ENCODE measurements around the gene OXA1L.
"Not testable (repeated sequence)": the region's sequence is repeated elsewhere in the genome, so short reads cannot be mapped to it uniquely, and the experiment has no call there.

The OXA1L gene

DNA sequence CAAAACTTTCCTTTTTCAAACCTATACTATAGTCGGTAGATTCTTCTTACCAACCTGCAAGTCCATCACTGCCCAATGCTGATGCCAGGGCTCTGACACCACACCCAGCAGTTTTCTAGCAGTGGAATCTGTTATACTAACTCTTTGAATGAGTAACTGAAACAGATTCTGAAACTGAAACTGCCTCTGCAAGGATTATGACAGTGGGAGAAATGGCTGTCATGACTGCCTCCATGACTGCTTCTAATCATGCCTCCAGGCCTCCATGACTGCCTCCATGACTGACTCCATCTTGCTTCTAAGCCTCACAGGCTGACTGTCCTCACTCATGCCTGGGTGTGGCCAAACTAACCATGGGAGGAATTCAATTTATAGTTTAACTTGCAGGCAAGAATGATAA, 29.4 kb upstream of the OXA1L start:
- 97% methylated on average over 1 of the region's 1 CpG for WGBS
- Histone ChIP-seq H3K27me3 (ENCODE audit: insufficient read depth, low read length) (no peaks in the 10 kb centered on the region), H3K27ac (ENCODE audit: low read depth, low read length) (no peak overlapping the region), H3K36me3 (ENCODE audit: insufficient read depth, low read length) (no peaks in the 10 kb centered on the region), H3K4me1 (ENCODE audit: insufficient read depth, low read length) (no peaks in the 10 kb centered on the region), H3K4me3 (ENCODE audit: low read length) (no peak overlapping the region), H3K9me3 (ENCODE audit: insufficient read depth, low read depth, low read length) (0 out of 2 replicates have a peak, but pooled peaks cover 4% of the 10 kb centered on the region), H3K9ac (ENCODE audit: low read depth, low read length) (no peak overlapping the region)

DNA sequence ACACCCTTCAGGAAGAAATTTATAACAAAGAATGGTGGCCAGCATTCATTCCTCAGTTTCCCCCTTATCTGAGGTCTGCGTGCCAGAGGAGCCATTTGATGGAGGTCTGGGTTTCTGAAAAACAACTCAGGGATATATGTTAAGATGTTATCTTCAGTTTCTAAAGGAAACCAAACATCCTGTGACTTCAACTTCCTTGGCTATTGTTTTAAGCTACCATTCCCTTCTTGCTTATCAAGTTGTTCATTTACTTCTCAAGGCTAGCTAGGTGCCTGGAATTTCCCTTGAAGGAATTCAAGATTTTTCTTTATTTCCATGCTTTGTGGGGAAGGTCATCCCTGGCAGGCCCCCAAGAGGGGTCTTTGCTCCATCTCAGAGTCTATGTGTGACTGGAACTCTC, 27.1 kb upstream of the OXA1L start:
- Histone ChIP-seq H3K27me3 (ENCODE audit: insufficient read depth, low read length) (no peaks in the 10 kb centered on the region), H3K9ac (ENCODE audit: low read depth, low read length) (no peak overlapping the region), H3K27ac (ENCODE audit: low read depth, low read length) (no peak overlapping the region), H3K9me3 (ENCODE audit: insufficient read depth, low read depth, low read length) (0 out of 2 replicates have a peak, but pooled peaks cover 4% of the 10 kb centered on the region), H3K4me1 (ENCODE audit: insufficient read depth, low read length) (no peaks in the 10 kb centered on the region), H3K36me3 (ENCODE audit: insufficient read depth, low read length) (no peaks in the 10 kb centered on the region), H3K4me3 (ENCODE audit: low read length) (no peak overlapping the region)
- WGBS = no CpG with 5 or more reads among the region's 1 CpG

DNA sequence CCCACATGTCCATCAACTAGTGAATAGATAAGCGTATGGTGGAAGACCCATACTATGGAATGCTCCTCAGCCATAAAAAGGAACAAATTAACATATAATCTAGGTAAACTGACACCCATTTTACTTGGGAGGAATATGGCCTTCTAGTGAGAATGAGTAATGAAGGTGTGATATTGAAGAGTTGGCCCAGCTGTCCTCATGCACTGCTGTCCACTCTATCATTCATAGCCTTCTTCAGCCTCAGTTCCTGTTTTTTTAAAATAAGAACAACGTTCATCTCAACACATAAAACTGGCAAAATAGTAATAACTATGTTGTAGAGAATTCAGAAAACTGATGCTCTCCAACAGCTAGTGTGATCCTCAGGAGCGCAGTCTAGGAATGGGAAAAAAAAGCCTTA, 26.5 kb upstream of the OXA1L start:
- H3K27ac ChIP-seq (ENCODE audit: low read depth, low read length) = no peak overlapping the region
- H3K9me3 ChIP-seq (ENCODE audit: insufficient read depth, low read depth, low read length) = 0 out of 2 replicates have a peak, but pooled peaks cover 4% of the 10 kb centered on the region
- no peaks in the 10 kb centered on the region for H3K36me3 ChIP-seq (ENCODE audit: insufficient read depth, low read length)
- H3K9ac ChIP-seq (ENCODE audit: low read depth, low read length) = no peak overlapping the region
- H3K4me3 ChIP-seq (ENCODE audit: low read length) = no peak overlapping the region
- H3K27me3 ChIP-seq (ENCODE audit: insufficient read depth, low read length) = no peaks in the 10 kb centered on the region
- no peaks in the 10 kb centered on the region for H3K4me1 ChIP-seq (ENCODE audit: insufficient read depth, low read length)
- 90% methylated on average over 3 of the region's 3 CpGs for WGBS

DNA sequence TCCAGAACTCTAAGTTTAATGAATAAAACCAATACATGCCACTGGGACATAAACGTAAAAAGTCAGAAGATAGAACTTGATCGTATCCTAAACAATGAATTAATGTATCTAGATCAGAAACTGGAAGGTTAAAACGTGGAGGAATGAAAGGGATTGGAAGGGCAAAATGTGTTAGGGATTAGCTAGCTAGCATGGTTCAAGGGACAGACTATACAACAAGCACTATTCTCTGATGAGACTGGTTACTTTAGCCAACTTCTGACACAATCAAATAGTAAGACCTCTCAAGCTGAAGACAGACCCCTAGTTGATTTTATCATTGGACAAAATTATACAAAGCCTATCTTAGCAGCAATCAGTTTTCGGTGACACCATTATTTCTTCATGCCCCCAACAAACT, 18.7 kb upstream of the OXA1L start:
- Histone ChIP-seq H3K4me1 (ENCODE audit: insufficient read depth, low read length) (no peaks in the 10 kb centered on the region; the same call in 1 of the 2 replicates), H3K9ac (ENCODE audit: low read depth, low read length) (no peak overlapping the region), H3K27me3 (ENCODE audit: insufficient read depth, low read length) (no peaks in the 10 kb centered on the region), H3K4me3 (ENCODE audit: low read length) (no peak overlapping the region), H3K27ac (ENCODE audit: low read depth, low read length) (no peak overlapping the region), H3K9me3 (ENCODE audit: insufficient read depth, low read depth, low read length) (no peaks in the 10 kb centered on the region), H3K36me3 (ENCODE audit: insufficient read depth, low read length) (no peaks in the 10 kb centered on the region)
- WGBS = 95% methylated on average over 4 of the region's 4 CpGs

DNA sequence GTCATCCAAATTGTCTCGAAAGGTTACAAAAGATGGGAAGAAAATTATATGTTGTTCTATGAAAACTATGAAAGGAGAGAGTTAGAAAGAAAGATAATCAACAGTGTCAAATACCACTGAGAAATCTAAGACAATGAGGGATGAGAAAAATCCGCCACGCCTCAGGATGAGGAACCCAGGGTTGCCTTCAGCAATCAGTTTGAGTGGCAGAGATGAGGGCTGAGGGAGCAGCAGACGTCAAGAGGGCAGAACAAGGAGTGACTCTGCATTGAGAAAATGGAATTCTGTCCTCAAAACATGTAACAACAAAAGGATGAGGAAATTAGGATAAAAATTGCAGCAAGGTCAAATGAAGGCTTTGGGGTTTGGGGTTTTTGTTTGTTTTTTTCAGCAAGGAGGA, 18.3 kb upstream of the OXA1L start:
- no peaks in the 10 kb centered on the region for H3K36me3 ChIP-seq (ENCODE audit: insufficient read depth, low read length)
- no peak overlapping the region for H3K9ac ChIP-seq (ENCODE audit: low read depth, low read length)
- H3K4me1 ChIP-seq (ENCODE audit: insufficient read depth, low read length) = no peaks in the 10 kb centered on the region; the same call in 1 of the 2 replicates
- H3K4me3 ChIP-seq (ENCODE audit: low read length) = no peak overlapping the region
- no peaks in the 10 kb centered on the region for H3K9me3 ChIP-seq (ENCODE audit: insufficient read depth, low read depth, low read length)
- H3K27me3 ChIP-seq (ENCODE audit: insufficient read depth, low read length) = no peaks in the 10 kb centered on the region
- H3K27ac ChIP-seq (ENCODE audit: low read depth, low read length) = no peak overlapping the region
- WGBS = 82% methylated on average over 4 of the region's 4 CpGs

DNA sequence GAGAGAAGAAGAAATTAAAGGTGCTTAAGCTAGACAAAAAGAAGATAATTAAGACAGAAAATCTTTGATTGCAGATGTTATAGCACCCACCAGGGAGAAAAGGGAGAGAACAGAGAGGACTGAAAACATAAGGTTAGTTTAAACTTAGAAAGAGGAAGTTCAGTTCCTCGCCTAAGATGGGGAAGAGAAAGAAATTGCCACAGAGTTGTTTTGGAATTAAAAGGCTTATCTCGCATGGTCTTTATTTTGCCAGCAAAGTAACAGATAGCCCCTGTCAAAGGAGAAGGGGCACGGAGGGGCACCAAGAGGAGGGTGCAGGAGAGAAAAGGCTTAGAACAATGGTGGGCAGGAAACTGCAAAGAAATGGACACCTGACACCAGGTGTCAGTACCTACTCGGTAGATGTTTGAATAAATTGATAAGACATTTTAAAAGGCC, 17.8 kb upstream of the OXA1L start:
- H3K36me3 ChIP-seq (ENCODE audit: insufficient read depth, low read length) = no peaks in the 10 kb centered on the region
- no peak overlapping the region for H3K27ac ChIP-seq (ENCODE audit: low read depth, low read length)
- H3K9ac ChIP-seq (ENCODE audit: low read depth, low read length) = no peak overlapping the region
- 75% methylated on average over 4 of the region's 4 CpGs for WGBS
- no peaks in the 10 kb centered on the region; the same call in 1 of the 2 replicates for H3K4me1 ChIP-seq (ENCODE audit: insufficient read depth, low read length)
- H3K4me3 ChIP-seq (ENCODE audit: low read length) = no peak overlapping the region
- H3K27me3 ChIP-seq (ENCODE audit: insufficient read depth, low read length) = no peaks in the 10 kb centered on the region
- H3K9me3 ChIP-seq (ENCODE audit: insufficient read depth, low read depth, low read length) = no peaks in the 10 kb centered on the region

DNA sequence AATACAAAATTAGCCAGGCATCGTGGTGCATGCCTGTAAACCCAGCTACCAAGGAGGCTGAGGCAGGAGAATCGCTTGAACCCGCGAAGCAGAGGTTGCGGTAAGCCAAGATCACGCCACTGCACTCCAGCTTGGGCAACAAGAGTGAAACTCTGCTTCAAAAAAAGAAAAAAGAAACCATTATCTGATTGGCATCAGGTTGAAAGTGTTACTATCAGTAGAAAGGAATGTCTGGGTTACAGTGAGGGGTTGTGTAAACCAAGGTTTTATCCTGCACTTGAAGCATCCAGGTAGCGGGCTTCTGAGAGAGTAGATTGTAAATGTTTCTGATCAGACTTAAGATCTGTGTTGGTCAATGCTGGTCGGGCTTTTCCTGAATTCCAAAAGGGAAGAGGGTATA, 14.1 kb upstream of the OXA1L start:
- no peaks in the 10 kb centered on the region for H3K9me3 ChIP-seq (ENCODE audit: insufficient read depth, low read depth, low read length)
- H3K4me3 ChIP-seq (ENCODE audit: low read length) = no peak overlapping the region
- no peak overlapping the region for H3K27ac ChIP-seq (ENCODE audit: low read depth, low read length)
- no peaks in the 10 kb centered on the region for H3K27me3 ChIP-seq (ENCODE audit: insufficient read depth, low read length)
- no peaks in the 10 kb centered on the region for H3K36me3 ChIP-seq (ENCODE audit: insufficient read depth, low read length)
- H3K4me1 ChIP-seq (ENCODE audit: insufficient read depth, low read length) = no peaks in the 10 kb centered on the region; the same call in 1 of the 2 replicates
- H3K9ac ChIP-seq (ENCODE audit: low read depth, low read length) = no peak overlapping the region
- 92% methylated on average over 8 of the region's 8 CpGs for WGBS

DNA sequence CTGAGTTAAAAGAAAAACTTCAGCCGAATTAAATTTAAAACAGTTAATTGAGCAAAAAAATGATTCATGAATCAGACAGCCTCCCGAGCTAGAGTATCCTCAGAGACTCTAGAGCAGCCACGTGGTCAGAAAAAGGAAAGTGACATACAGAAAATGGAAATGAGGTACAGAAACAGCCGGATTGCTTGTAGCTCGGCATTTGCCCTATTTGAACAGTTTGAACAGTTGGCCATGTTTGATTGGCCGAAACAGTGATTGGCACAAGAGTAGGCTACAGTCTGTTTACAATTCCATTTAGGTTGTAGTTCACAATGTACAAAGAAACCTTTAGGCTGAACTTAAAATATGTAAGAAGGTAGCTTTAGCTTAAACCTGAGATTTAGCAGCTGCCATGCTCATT, 12.9 kb upstream of the OXA1L start:
- Histone ChIP-seq H3K4me1 (ENCODE audit: insufficient read depth, low read length) (no peaks in the 10 kb centered on the region; the same call in 1 of the 2 replicates), H3K9ac (ENCODE audit: low read depth, low read length) (no peak overlapping the region), H3K27ac (ENCODE audit: low read depth, low read length) (no peak overlapping the region), H3K36me3 (ENCODE audit: insufficient read depth, low read length) (no peaks in the 10 kb centered on the region), H3K27me3 (ENCODE audit: insufficient read depth, low read length) (no peaks in the 10 kb centered on the region), H3K9me3 (ENCODE audit: insufficient read depth, low read depth, low read length) (no peaks in the 10 kb centered on the region), H3K4me3 (ENCODE audit: low read length) (no peak overlapping the region)
- 89% methylated on average over 6 of the region's 6 CpGs for WGBS

DNA sequence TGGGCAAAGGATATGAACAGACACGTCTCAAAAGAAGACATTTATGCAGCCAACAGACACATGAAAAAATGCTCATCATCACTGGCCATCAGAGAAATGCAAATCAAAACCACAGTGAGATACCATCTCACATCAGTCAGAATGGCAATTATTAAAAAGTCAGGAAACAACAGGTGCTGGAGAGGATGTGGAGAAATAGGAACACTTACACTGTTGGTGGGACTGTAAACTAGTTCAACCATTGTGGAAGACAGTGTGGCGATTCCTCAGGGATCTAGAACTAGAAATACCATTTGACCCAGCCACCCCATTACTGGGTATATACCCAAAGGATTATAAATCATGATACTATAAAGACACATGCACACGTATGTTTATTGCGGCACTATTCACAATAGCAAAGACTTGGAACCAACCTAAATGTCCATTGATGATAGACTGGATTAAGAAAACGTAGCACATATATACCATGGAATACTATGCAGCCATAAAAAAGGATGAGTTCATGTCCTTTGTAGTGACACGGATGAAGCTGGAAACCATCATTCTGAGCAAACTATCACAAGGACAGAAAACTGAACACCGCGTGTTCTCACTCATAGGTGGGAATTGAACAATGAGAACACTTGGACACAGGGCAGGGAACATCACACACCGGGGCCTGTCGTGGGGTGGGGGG, 8.4 kb upstream of the OXA1L start:
- not testable (repeated sequence) for H3K9me3 ChIP-seq (ENCODE audit: insufficient read depth, low read depth, low read length); H3K9ac ChIP-seq (ENCODE audit: low read depth, low read length); H3K27ac ChIP-seq (ENCODE audit: low read depth, low read length); H3K4me3 ChIP-seq (ENCODE audit: low read length); H3K4me1 ChIP-seq (ENCODE audit: insufficient read depth, low read length); H3K27me3 ChIP-seq (ENCODE audit: insufficient read depth, low read length); H3K36me3 ChIP-seq (ENCODE audit: insufficient read depth, low read length)
- WGBS = 91% methylated on average over 9 of the region's 10 CpGs

DNA sequence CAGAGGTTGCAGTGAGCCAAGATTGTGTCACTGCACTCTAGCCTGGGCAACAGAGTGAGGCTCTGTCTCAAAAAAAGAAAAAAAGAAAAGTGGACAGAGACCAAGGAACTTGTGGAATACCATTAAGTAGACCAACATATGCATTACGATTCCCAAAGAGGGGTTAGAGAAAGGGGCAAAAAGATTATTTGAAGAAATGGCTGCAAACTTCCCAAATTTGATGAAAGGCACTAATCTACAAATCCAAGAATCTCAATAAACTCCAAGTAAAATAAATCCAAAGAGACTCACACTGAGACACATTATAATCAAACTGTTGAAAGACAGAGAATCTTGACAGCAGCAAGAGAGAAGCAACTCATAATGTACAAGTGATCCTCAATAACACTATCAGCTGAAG, 4.8 kb upstream of the OXA1L start:
- 86% methylated on average over 1 of the region's 1 CpG for WGBS
- no peak overlapping the region for H3K4me3 ChIP-seq (ENCODE audit: low read length)
- peaks cover 3% of the 10 kb centered on the region; the same call in 1 of the 2 replicates for H3K4me1 ChIP-seq (ENCODE audit: insufficient read depth, low read length)
- H3K27ac ChIP-seq (ENCODE audit: low read depth, low read length) = no peak overlapping the region
- H3K27me3 ChIP-seq (ENCODE audit: insufficient read depth, low read length) = no peaks in the 10 kb centered on the region
- H3K36me3 ChIP-seq (ENCODE audit: insufficient read depth, low read length) = no peaks in the 10 kb centered on the region
- no peak overlapping the region for H3K9ac ChIP-seq (ENCODE audit: low read depth, low read length)
- no peaks in the 10 kb centered on the region for H3K9me3 ChIP-seq (ENCODE audit: insufficient read depth, low read depth, low read length)

DNA sequence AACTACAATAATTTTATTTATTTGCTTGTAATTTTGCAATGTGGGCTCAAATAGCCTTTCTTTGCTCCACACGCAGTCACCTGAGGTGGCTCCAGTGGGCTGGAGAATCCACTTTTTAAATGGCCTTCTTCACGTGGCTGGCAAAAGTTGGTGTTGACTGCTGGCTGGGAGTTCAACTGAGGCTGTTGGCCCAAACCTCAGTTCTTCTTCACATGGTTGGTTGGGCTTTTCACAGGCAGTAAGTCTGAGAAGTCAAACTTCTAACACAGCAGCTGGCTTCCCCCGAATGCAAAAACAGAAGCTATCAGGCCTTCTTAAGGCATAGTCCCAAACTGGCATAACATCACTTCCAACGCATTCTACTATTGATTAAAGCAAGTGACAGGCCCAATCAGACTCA, 2.1 kb upstream of the OXA1L start:
- peaks cover 7% of the 10 kb centered on the region; the same call in 1 of the 2 replicates for H3K4me1 ChIP-seq (ENCODE audit: insufficient read depth, low read length)
- no peak overlapping the region for H3K4me3 ChIP-seq (ENCODE audit: low read length)
- no peak overlapping the region for H3K27ac ChIP-seq (ENCODE audit: low read depth, low read length)
- H3K27me3 ChIP-seq (ENCODE audit: insufficient read depth, low read length) = no peaks in the 10 kb centered on the region
- no peaks in the 10 kb centered on the region for H3K9me3 ChIP-seq (ENCODE audit: insufficient read depth, low read depth, low read length)
- 90% methylated on average over 4 of the region's 4 CpGs for WGBS
- no peak overlapping the region for H3K9ac ChIP-seq (ENCODE audit: low read depth, low read length)
- H3K36me3 ChIP-seq (ENCODE audit: insufficient read depth, low read length) = peaks cover 16% of the 10 kb centered on the region

DNA sequence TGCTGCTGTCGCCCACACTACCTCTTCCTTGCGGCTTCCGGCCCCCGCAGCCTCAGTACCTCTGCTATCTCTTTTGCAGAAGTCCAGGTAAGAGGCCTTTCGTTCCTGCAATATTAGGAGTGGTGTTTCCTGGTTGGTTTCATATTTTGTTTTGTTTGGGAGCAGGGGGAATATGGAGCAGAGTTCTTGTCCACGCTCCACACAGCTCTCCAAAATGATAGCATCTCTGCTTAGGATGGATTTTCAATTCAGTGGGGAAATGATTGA, 768 bp downstream of the OXA1L start:
- H3K9me3 ChIP-seq (ENCODE audit: insufficient read depth, low read depth, low read length) = no peaks in the 10 kb centered on the region
- peaks cover 7% of the 10 kb centered on the region; the same call in 1 of the 2 replicates for H3K4me1 ChIP-seq (ENCODE audit: insufficient read depth, low read length)
- H3K9ac ChIP-seq (ENCODE audit: low read depth, low read length) = peak overlapping the region; percentile 98
- peaks cover 43% of the 10 kb centered on the region for H3K36me3 ChIP-seq (ENCODE audit: insufficient read depth, low read length)
- WGBS = 5% methylated on average over 6 of the region's 6 CpGs
- no peaks in the 10 kb centered on the region for H3K27me3 ChIP-seq (ENCODE audit: insufficient read depth, low read length)
- peak overlapping the region; percentile 92 for H3K4me3 ChIP-seq (ENCODE audit: low read length)
- H3K27ac ChIP-seq (ENCODE audit: low read depth, low read length) = peak overlapping the region; percentile 88; the same call in 1 of the 2 replicates

Data from HUES64 (cell line).